Measurements from ENCODE around the gene KCNQ1OT1.

DNA sequence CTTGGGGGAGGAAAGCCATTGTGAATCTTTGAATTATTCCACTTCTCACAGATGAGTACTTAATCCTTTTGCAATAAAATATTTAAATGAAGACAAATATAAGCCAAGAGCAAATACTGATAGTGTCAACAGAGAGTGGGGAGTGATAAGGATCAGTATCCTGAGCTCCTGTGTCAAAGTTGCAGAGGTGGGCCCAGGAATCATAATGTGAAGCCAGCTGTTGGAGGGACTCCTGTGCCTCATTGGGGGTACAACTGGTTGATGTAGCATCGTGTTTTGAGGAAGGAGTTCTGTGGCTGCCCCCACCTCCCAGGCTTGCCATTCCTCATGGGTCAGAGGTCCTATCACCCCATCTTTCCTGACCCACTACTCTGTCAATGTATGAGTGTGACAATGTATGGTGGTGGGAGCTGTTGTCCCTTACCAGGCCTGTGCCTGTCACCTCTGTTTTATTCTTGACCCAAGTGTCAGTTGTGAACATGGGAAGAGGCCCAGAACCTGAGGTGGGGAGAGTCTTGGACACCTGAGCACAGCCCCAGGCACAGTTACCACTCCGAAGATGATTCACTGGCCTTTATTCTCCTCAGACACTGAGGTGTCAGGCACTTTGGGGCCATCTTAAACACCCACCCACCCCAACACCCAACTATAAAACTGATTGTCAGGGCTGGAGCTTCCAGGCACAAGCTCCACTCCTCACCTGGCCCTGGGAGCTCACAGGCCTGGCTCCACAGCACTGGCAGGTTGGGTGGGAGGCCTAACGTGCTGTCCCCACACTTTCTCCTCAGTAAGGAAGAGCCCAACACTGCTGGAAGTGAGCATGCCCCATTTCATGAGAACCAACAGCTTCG is 38.4 kb downstream of the KCNQ1OT1 start:
- TF ChIP-seq RFX5 (IDR thresholded peaks at IDR 0.05; ENCODE audit: low read length) (no peak), POLR2AphosphoS5 (IDR thresholded peaks at IDR 0.05; ENCODE audit: low read depth, low read length) (no peak), JUND (IDR thresholded peaks at IDR 0.05) (no peak), MXI1 (IDR thresholded peaks at IDR 0.05; ENCODE audit: low read depth, low read length) (no peak), EP300 (IDR thresholded peaks at IDR 0.05; ENCODE audit: borderline replicate concordance in 1 of 2, low read depth in 1 of 2, low read length in 1 of 2) (no peak), FOSL2 (IDR thresholded peaks at IDR 0.05; ENCODE audit: borderline replicate concordance, low read depth) (no peak), SMC3 (IDR thresholded peaks at IDR 0.05; ENCODE audit: low read depth, low read length) (no peak), FOXJ3 (CRISPR knock-in tag; IDR thresholded peaks at IDR 0.05) (no peak), RAD21 (IDR thresholded peaks at IDR 0.05; ENCODE audit: low read length) (no peak), EZH2phosphoT487 (IDR thresholded peaks at IDR 0.05; ENCODE audit: borderline replicate concordance, low read depth) (no peak), FOXM1 (IDR thresholded peaks at IDR 0.05; ENCODE audit: low read depth) (no peak), YY1 (IDR thresholded peaks at IDR 0.05; ENCODE audit: low read depth) (no peak)
- TF ChIP-seq, protein P1, sequence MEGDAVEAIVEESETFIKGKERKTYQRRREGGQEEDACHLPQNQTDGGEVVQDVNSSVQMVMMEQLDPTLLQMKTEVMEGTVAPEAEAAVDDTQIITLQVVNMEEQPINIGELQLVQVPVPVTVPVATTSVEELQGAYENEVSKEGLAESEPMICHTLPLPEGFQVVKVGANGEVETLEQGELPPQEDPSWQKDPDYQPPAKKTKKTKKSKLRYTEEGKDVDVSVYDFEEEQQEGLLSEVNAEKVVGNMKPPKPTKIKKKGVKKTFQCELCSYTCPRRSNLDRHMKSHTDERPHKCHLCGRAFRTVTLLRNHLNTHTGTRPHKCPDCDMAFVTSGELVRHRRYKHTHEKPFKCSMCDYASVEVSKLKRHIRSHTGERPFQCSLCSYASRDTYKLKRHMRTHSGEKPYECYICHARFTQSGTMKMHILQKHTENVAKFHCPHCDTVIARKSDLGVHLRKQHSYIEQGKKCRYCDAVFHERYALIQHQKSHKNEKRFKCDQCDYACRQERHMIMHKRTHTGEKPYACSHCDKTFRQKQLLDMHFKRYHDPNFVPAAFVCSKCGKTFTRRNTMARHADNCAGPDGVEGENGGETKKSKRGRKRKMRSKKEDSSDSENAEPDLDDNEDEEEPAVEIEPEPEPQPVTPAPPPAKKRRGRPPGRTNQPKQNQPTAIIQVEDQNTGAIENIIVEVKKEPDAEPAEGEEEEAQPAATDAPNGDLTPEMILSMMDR (IDR thresholded peaks at IDR 0.05), result no peak
- TF ChIP-seq, protein P2, sequence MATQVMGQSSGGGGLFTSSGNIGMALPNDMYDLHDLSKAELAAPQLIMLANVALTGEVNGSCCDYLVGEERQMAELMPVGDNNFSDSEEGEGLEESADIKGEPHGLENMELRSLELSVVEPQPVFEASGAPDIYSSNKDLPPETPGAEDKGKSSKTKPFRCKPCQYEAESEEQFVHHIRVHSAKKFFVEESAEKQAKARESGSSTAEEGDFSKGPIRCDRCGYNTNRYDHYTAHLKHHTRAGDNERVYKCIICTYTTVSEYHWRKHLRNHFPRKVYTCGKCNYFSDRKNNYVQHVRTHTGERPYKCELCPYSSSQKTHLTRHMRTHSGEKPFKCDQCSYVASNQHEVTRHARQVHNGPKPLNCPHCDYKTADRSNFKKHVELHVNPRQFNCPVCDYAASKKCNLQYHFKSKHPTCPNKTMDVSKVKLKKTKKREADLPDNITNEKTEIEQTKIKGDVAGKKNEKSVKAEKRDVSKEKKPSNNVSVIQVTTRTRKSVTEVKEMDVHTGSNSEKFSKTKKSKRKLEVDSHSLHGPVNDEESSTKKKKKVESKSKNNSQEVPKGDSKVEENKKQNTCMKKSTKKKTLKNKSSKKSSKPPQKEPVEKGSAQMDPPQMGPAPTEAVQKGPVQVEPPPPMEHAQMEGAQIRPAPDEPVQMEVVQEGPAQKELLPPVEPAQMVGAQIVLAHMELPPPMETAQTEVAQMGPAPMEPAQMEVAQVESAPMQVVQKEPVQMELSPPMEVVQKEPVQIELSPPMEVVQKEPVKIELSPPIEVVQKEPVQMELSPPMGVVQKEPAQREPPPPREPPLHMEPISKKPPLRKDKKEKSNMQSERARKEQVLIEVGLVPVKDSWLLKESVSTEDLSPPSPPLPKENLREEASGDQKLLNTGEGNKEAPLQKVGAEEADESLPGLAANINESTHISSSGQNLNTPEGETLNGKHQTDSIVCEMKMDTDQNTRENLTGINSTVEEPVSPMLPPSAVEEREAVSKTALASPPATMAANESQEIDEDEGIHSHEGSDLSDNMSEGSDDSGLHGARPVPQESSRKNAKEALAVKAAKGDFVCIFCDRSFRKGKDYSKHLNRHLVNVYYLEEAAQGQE (IDR thresholded peaks at IDR 0.05; ENCODE audit: low read depth, low read length), result no peak

All from SK-N-SH (cell line).